HepG2 (cell line): ENCODE measurements around the gene CAMTA1.

ENCODE experiments used
- HNRNPLL ChIP-seq: fragments of 200-400 bp; formaldehyde crosslinking; IDR thresholded peaks from 2 replicates; pipeline ENCODE4 v1.6.1; 2017; ENCODE audit warnings: mild to moderate bottlenecking, low read depth, low read length; ENCODE audit not compliant: poor library complexity, severe bottlenecking
- JUN ChIP-seq: sonication (generic); formaldehyde crosslinking; IDR thresholded peaks from 2 replicates; pipeline ENCODE4 v1.4.0; 2020; ENCODE audit warnings: mild to moderate bottlenecking, missing genetic modification reagents
- POLR2AphosphoS5 ChIP-seq: IDR thresholded peaks from 2 replicates; pipeline ENCODE4 v1.6.1; 2012; ENCODE audit warnings: low read depth, low read length
- TMF1 ChIP-seq: sonication (generic); formaldehyde crosslinking; IDR thresholded peaks from 2 replicates; pipeline ENCODE4 v1.8.1; 2022; ENCODE audit warnings: low read depth, missing genetic modification reagents
- TF ChIP-seq, protein P1 (sequence below): sonication (generic); formaldehyde crosslinking; IDR thresholded peaks from 2 replicates; pipeline ENCODE4 v1.8.1; 2023; ENCODE audit warnings: mild to moderate bottlenecking, inconsistent platforms, moderate library complexity, missing genetic modification reagents, borderline replicate concordance

DNA sequence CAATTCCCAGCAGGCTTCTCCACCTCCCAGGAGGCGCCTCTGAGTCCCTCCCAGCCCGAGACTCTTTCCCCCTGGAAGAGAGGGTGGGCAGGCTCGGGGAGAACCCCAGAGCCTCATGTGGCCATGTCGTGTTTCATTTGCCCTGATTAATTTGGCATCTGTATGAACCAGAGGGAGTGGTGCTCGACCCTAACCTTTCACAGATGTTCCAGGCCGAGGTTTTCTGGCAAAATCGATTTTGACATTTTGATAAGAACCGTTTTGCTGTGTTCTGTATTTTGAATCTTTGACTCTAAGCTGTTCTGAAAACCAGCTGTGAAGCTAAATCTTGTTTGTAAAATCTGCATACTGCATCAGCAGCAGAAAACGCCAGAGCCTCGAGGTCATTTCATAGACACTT is 367.4 kb downstream of the CAMTA1 start:
- TF ChIP-seq HNRNPLL (no peak), JUN (no peak), TMF1 (CRISPR knock-in tag) (no peak), POLR2AphosphoS5 (no peak)
- TF ChIP-seq, protein P1, sequence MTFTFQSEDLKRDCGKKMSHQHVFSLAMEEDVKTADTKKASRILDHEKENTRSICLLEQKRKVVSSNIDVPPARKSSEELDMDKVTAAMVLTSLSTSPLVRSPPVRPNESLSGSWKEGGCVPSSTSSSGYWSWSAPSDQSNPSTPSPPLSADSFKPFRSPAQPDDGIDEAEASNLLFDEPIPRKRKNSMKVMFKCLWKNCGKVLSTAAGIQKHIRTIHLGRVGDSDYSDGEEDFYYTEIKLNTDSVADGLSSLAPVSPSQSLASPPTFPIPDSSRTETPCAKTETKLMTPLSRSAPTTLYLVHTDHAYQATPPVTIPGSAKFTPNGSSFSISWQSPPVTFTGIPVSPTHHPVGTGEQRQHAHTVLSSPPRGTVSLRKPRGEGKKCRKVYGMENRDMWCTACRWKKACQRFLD: no peak
